ENCODE data around the gene NAXE. TPM values are rescaled to one million over a fixed set of nuclear protein-coding genes. Genes with fewer than 3 reads are reported as not detected.

Gene NAXE
- total RNA-seq, result 49.9 and 52.4 TPM in 2 replicates

DNA sequence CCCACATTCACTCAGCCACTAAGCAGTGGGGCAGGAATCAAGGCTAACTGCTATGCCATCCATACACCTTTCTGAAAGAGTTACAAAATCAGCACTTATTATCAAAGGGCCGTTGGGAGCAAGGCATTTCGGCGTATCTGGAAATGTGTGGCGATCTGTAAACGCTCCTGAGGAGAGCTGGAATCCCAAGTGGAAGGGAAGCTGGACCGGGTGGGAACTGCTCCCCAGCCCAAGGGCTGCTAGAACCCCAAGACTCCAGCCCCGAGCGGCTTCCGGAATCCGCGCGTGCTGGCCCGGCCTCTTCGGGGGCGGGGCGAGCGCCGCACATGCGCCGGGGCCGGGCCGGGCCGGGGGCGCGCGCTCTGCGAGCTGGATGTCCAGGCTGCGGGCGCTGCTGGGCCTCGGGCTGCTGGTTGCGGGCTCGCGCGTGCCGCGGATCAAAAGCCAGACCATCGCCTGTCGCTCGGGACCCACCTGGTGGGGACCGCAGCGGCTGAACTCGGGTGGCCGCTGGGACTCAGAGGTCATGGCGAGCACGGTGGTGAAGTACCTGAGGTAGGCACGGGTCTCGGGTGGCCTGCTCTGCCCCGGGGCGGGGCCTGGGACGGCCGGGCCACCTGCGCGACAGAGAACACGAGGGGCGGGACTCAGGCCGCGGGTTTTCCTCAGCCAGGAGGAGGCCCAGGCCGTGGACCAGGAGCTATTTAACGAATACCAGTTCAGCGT, at the start of gene NAXE:
Gene NAXE (plus strand): TSS at position 345 of the 726 bp plus-strand sequence. CDS start 29 bp downstream, at position 374.

DNA sequence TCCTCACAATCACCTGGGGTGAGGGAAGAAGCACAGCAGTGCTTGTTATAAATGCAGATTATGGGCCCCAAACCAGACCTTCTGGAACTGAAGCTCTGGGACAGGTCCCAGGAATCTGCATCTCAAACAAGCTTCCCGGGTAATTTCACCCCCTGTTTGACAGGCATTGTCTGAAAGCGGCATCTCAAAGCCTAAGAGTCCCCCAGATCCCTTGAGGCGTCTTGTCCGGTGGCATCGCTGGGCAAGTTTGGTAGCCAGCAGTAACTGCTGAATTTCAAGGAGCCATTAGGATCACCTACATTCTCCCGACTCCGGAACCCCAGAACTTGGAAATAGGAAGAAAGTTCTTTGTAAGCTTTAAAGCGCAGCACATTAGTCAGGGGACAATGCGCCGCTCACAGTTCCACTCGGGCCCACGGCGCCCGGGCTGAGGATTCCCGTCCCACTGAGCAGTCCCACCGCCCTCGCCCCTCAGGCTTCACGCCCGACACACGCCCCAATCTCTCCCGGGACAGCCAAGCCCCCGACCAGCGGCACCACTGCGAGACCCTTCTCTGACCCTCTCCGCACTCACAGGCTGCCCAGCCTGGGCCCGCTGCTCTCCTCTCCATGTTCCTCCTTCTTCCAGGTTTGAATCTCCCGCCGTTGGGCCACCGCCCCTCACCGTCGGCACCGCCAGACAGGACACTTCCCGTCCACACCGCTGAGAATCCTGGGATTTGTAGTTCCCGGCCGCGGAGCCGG, 19.5 kb upstream of the NAXE start, which contains the start of gene IQGAP3:
Gene IQGAP3 (minus strand): TSS at position 647 of the 744 bp plus-strand sequence. CDS start 36 bp downstream, at position 611.

DNA sequence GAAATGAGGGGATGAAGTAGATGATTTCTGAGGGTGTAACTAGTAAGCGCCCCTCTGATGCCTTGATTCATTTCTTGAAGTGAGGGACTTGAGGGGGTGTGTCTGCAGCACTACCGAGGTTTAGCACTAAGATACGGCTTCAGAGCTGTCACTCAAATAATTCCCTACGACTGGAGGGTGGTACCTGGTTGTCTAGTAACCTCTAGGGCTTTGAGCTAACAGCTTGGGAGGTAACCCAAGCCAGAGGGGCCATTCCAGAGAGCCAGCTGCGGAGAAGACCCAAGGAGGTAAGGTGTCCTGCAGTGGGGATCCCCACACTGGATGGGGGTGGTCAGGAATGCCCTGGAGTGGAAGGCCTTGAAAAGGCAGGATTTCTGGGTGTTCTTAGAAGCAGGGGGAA, 12.1 kb upstream of the NAXE start, which contains the start of gene TTC24:
Gene TTC24 (plus strand): TSS at position 252 of the 400 bp plus-strand sequence. CDS start 1,642 bp downstream, outside the sequence.

DNA sequence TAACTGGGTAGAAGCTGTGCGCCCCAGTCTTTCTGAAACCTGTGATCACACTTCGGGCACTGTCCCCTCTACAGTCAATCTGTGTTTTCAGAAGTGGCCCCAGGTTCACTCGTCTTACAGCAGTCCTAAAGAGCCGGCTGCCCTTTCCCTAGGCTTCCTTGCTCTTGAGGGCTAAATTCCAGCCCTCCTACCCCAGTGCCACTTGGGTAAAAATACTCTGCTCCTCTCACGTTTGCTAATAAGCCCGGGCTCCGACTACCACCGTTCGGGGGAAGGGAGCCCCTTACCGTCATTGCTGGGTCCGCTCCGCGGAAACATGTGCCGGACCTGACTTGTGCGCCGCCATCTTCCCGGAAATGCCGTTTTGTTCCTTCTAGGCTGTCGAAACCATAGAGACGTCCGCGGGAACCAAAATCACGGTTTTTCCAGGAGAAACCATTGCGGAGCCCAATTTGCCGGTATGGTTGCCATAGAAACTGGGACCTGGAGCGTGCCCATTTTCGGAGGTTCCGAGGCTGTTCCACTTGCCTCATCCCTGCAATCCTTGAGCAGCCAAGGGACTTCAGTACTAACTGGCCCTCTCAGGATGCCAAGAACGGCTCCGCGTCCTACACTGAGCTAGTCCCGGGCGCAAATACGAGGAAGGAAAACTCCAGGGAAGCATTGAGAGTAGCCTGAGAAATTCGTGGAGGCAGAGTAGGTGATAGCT, 9.7 kb downstream of the NAXE start, which contains the start of gene GPATCH4:
Gene GPATCH4 (minus strand): TSS at position 358 of the 709 bp plus-strand sequence.

DNA sequence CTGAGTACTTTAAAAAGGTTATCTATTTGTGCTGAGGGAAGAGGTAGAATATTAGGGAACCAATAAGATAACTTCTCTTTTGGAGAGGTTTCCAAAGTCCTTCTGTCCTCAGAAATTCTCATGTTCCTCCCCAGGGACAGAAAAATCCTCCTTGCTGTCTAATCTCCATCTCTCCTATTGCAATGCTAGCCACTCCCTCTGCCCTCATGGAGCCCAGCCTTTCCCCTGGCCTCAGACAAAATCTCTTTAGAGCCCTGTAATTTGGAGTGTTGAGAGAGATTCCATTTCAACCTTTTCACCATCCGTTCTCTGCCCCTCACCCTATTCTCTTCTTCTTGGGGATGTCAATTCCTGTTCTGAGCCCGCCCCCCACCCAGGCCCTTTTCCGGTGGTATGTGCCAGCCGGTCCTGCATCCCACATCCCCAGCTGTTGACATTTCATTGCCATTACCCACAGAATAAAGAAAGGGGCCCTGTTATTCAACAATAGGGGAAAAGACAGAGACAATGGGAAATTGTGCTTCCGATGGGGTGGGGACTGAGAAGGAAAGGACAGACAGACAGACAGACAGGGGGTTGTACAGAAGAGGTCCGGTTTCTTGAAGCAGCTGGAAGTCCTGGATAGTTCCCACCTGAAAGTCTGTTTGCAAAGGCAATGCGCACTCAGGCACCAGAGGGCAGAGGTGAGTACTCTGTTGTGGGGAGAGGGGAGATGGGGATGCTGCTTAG, 27.4 kb downstream of the NAXE start, which contains the start of gene HAPLN2:
Gene HAPLN2 (plus strand): TSS at position 563 of the 729 bp plus-strand sequence. CDS start 4,076 bp downstream, outside the sequence.

DNA sequence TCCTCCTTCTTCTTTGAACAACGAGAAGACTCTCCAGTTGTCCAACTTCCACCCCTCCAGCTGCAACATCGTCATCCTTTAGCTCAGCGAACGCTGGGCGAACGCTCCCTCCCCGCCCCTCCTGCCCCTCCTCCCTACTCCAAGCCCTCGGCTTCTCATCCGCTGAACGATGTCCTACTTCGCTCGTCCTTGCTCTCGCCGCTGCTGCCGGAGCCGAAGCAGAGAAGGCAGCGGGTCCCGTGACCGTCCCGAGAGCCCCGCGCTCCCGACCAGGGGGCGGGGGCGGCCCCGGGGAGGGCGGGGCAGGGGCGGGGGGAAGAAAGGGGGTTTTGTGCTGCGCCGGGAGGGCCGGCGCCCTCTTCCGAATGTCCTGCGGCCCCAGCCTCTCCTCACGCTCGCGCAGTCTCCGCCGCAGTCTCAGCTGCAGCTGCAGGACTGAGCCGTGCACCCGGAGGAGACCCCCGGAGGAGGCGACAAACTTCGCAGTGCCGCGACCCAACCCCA, 50.2 kb downstream of the NAXE start, which contains the start of gene BCAN:
Gene BCAN (plus strand): TSS at position 357 of the 504 bp plus-strand sequence. CDS start 3,938 bp downstream, outside the sequence.

Other genes with a start within 250 kb of the NAXE start
- not detected in 2 replicates for gene RHBG, start 222.6 kb upstream of the NAXE start, total RNA-seq
- gene MEF2D, start 91.0 kb upstream of the NAXE start, total RNA-seq, result 14.7 and 19.6 TPM in 2 replicates
- 17.2 and 19.9 TPM in 2 replicates for gene IQGAP3, start 19.2 kb upstream of the NAXE start, total RNA-seq
- gene TTC24, start 12.1 kb upstream of the NAXE start, total RNA-seq, result not detected in 2 replicates
- 10.5 and 10.6 TPM in 2 replicates for gene GPATCH4, start 9.7 kb downstream of the NAXE start, total RNA-seq
- gene HAPLN2, start 27.6 kb downstream of the NAXE start, total RNA-seq, result not detected in 2 replicates
- not detected in 2 replicates for gene BCAN, start 50.3 kb downstream of the NAXE start, total RNA-seq
- gene NES, start 85.6 kb downstream of the NAXE start, total RNA-seq, result 0.26 and 0.65 TPM in 2 replicates
- 1.6 and 3.0 TPM in 2 replicates for gene CRABP2, start 113.8 kb downstream of the NAXE start, total RNA-seq
- 8.5 and 10.8 TPM in 2 replicates for gene METTL25B, start 136.7 kb downstream of the NAXE start, total RNA-seq
- 15.6 and 19.5 TPM in 2 replicates for gene ISG20L2, start 137.0 kb downstream of the NAXE start, total RNA-seq
- gene MRPL24, start 149.3 kb downstream of the NAXE start, total RNA-seq, result 28.9 and 35.8 TPM in 2 replicates
- 131 and 139 TPM in 2 replicates for gene HDGF, start 159.9 kb downstream of the NAXE start, total RNA-seq
- gene PRCC, start 175.8 kb downstream of the NAXE start, total RNA-seq, result 21.9 and 22.0 TPM in 2 replicates
- gene SH2D2A, start 225.1 kb downstream of the NAXE start, total RNA-seq, result 0.52 TPM in 1 of 2 replicates, not detected in the other

Data from articular chondrocyte of knee joint (primary cell).